Testis (tissue), 3 donors: ENCODE measurements around the gene ELK3. TPM values are rescaled to one million over a fixed set of nuclear protein-coding genes. Genes with fewer than 3 reads are reported as not detected.

Experiments used
- DNase-seq: peaks from one replicate; pipeline ENCODE4 v3.0.0-alpha.2; 2019
- H3K27ac ChIP-seq, 2 donors: fragments of 200-600 bp; sonication (generic); one replicate each; pipeline ENCODE4 v1.5.1; 2019
- H3K27me3 ChIP-seq: fragments of 200-600 bp; sonication (generic); one replicate; pipeline ENCODE4 v1.5.1; 2019
- H3K36me3 ChIP-seq: fragments of 200-600 bp; sonication (generic); one replicate; pipeline ENCODE4 v1.5.1; 2017; ENCODE audit warnings: low read depth; ENCODE audit errors: missing control alignments
- H3K4me1 ChIP-seq: fragments of 200-600 bp; sonication (generic); one replicate; pipeline ENCODE4 v1.5.1; 2019
- H3K4me3 ChIP-seq, 2 donors: fragments of 200-600 bp; sonication (generic); one replicate each; pipeline ENCODE4 v1.5.1; 2017 to 2019
- H3K9me3 ChIP-seq: fragments of 200-600 bp; sonication (generic); one replicate; pipeline ENCODE4 v1.5.1; 2017
- POLR2A ChIP-seq: fragments of 450-650 bp; IDR thresholded peaks from one replicate; pipeline ENCODE4 v1.6.1; 2017; ENCODE audit warnings: antibody characterized with exemption, mild to moderate bottlenecking, moderate library complexity
- WGBS, 2 donors: methylation state at CpG; one replicate each; pipeline ENCODE4 v1.1.5; 2018; 5-methylcytosine and 5-hydroxymethylcytosine counted together
- intact Hi-C: fragments of 100-400 bp; cut with DNase I; formaldehyde crosslinking; loops from one replicate; pipeline ENCODE4 v1.15.1; 2023; ENCODE audit warnings: low total_unique reads
- polyA plus RNA-seq: library from polyadenylated mRNA; stranded (reverse); fragments of 350-450 nt; fragmentation: Illumina TruSeq; extraction: RNeasy Lipid Tissue Mini Kit (QIAGEN cat#74804); gene quantifications from one replicate; pipeline ENCODE4 v1.2.3, GENCODE V29; 2014; ENCODE audit warnings: low read depth, low replicate concordance; ENCODE audit not compliant: insufficient read depth
- total RNA-seq, 2 donors: library from RNA; depleted of rRNA; stranded (reverse); fragments of >200 nt; gene quantifications; one replicate each; pipeline ENCODE4 v1.2.3, GENCODE V29; 2016
- TF ChIP-seq, protein P1 (sequence below), 3 experiments: fragments of 450-650 bp in 2 of 3; fragments of 200-600 bp in 1 of 3; sonication (generic) in 1 of 3; IDR thresholded peaks; one replicate each; pipeline ENCODE4 v1.5.1; 2016 to 2019; ENCODE audit warnings: antibody characterized with exemption in 3 of 3, mild to moderate bottlenecking in 2 of 3, moderate library complexity in 1 of 3

The ELK3 gene
- total and polyA plus RNA-seq, 3 donors from 2014 or later, result 11.3 to 17.1 (median 15.4) TPM

DNA sequence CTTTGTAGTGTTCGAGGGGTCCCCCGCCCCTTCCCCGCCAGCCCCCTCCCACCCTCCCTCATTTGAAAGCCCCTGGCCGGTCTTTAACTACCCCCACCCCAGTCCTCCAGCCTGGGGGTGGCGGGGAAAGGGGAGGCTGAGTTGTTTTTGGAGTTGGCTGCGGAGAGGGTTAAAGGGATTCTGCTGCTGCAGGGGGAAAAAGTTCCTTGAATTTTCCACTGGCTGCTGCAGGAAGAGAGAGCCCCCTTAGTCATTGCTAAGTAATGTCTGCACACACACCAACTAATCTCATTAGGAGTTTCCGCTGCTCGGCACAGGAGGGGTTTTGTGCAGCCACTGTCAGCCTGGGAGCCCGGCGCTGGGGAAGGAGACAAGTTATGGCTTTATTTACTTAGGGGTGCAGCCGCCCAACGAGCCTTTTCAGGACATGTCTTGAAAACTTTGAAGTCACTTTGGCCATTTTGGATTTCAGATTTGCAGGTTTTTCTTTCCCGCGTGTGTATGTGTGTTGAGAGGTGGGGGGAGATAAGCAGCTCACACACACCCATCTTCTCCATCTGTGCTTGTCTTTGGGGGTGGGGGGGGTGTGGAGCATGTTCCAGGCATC lies 1.8 kb downstream of the ELK3 start:
- H3K27me3 ChIP-seq, result no peaks in the 10 kb centered on the region
- DNase-seq, result no peak
- H3K4me1 ChIP-seq, result peaks cover 7% of the 10 kb centered on the region
- peak overlapping the region; percentile 36 to 63 for H3K27ac ChIP-seq
- intact Hi-C loops, result no loop called here
- H3K36me3 ChIP-seq, result no peaks in the 10 kb centered on the region
- peak overlapping the region; percentile 64 to 73 for H3K4me3 ChIP-seq
- H3K9me3 ChIP-seq, result no peaks in the 10 kb centered on the region
- 2 to 5% methylated on average over 14 of the region's 14 CpGs for WGBS, 2 donors
- TF ChIP-seq, protein P1, sequence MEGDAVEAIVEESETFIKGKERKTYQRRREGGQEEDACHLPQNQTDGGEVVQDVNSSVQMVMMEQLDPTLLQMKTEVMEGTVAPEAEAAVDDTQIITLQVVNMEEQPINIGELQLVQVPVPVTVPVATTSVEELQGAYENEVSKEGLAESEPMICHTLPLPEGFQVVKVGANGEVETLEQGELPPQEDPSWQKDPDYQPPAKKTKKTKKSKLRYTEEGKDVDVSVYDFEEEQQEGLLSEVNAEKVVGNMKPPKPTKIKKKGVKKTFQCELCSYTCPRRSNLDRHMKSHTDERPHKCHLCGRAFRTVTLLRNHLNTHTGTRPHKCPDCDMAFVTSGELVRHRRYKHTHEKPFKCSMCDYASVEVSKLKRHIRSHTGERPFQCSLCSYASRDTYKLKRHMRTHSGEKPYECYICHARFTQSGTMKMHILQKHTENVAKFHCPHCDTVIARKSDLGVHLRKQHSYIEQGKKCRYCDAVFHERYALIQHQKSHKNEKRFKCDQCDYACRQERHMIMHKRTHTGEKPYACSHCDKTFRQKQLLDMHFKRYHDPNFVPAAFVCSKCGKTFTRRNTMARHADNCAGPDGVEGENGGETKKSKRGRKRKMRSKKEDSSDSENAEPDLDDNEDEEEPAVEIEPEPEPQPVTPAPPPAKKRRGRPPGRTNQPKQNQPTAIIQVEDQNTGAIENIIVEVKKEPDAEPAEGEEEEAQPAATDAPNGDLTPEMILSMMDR (IDR thresholded peaks at IDR 0.05), result no peak
- TF ChIP-seq POLR2A, result no peak

DNA sequence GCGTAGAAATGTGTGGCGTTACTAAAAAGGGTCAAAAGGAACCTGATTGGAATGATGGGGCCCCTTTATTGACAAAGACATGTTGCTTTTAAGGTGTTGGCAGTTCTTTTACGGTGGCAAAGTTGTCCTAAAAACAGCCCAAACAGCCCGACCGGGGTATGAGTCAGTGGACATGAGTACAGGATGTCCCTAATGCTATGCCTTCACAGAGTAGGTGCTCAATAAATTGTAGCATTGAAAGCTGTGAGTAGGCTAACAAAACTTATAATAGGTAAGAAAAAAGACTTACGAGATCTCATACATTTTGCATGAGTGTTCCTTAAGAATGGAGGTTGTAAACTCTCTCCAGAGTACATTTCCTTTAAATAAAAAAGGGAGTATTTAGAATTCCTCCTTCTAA lies 2.6 kb downstream of the ELK3 start:
- H3K36me3 ChIP-seq, result no peaks in the 10 kb centered on the region
- no peak for DNase-seq
- no peaks in the 10 kb centered on the region for H3K9me3 ChIP-seq
- H3K27me3 ChIP-seq, result no peaks in the 10 kb centered on the region
- H3K4me3 ChIP-seq, result no peak overlapping the region
- H3K27ac ChIP-seq, result no peak overlapping the region
- intact Hi-C loops, result no loop called here
- WGBS, 2 donors, result 48 to 72% methylated on average over 6 of the region's 6 CpGs
- TF ChIP-seq, protein P1 (IDR thresholded peaks at IDR 0.05), result no peak
- no peak for TF ChIP-seq POLR2A
- peaks cover 7% of the 10 kb centered on the region for H3K4me1 ChIP-seq

DNA sequence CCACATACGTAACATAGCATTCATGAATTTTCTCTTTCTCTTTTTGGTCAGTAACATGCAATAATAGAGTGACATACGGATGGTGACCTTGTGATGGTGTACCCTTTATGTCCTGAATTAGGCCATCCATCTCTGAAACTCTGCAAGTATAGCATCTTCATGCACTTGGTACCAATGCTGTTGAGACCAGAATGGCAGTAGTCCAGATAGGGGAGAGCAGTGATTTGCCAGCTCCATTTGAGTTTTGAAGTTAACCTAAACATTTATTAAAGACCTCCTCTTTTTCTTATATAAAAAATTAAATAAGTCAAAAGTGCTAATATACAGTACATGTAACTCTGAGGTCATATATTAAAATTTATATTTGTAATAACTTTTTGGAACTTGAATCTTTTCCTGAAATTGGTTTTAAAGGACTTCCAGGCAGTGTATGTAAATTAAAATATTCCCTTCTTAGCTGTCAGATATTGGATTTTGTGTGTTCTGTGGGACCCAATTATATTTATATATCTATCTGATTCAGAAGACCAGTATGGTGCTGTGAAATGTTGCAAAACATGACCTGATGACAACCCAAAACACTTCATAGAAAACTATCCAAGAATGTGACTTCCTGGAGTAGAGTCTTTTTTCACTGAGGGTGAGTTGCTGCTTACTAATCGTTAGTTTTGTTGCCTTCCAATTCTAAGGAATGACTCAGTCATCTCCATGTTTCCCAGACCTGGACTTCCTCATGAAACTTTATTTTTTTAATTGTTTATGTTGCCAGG lies 3.5 kb downstream of the ELK3 start:
- intact Hi-C loops, result no loop called here
- H3K27ac ChIP-seq, result no peak overlapping the region

DNA sequence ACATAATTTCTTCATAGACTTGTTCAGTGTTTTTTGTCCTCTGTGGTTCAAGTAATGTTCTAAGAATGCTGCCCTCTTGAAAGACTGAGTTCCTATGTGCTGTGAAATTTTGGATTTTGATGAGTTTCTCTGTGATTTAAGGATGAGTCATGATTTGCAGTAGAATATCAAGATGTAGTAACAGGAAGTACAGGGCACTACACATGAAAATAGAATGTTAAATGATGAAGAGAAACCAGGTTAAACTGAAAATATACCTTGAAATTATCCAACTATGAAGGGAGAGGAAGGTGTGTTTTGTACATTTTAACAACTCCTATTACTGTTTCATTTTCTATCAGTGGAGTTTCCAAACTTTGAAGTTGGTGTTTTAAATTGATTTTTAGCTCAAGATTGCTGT lies 4.8 kb downstream of the ELK3 start:
- Histone ChIP-seq H3K36me3 (no peaks in the 10 kb centered on the region), H3K4me1 (peaks cover 7% of the 10 kb centered on the region), H3K4me3 (no peak overlapping the region), H3K27ac (no peak overlapping the region), H3K9me3 (no peaks in the 10 kb centered on the region), H3K27me3 (no peaks in the 10 kb centered on the region)
- no peak for TF ChIP-seq POLR2A
- TF ChIP-seq, protein P1 (IDR thresholded peaks at IDR 0.05), result no peak
- intact Hi-C loops, result no loop called here
- DNase-seq, result no peak

More for the DNA sequence above, 3.5 kb downstream of the ELK3 start:
- Histone ChIP-seq H3K4me3 (no peak overlapping the region), H3K4me1 (peaks cover 7% of the 10 kb centered on the region), H3K36me3 (no peaks in the 10 kb centered on the region), H3K9me3 (no peaks in the 10 kb centered on the region), H3K27me3 (no peaks in the 10 kb centered on the region)
- 44 to 49% methylated on average over 3 of the region's 3 CpGs for WGBS, 2 donors
- DNase-seq, result no peak
- TF ChIP-seq, protein P1 (IDR thresholded peaks at IDR 0.05), result no peak
- no peak for TF ChIP-seq POLR2A
